ENCODE data around the gene MRPL48.

DNA sequence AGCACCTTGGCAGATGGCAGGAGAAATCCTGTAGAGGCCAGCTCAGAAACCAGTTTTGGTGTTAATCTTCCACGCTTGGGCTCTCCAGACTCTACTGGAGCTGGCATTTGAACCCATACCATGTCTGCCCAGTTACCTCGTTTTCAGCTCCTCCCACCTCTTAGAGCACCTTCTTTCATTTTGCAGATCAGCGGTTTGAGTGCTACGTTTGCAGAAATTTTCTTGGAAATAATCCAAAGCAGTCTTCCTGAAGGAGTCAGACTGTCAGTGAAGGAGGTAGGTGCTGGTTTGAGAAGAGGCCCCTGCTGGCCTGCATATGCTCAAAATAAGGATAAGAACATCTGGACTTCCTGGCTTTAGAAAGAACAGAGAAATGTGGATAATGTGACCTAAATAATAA is 75.3 kb downstream of the MRPL48 start:
- TF ChIP-seq, protein P1, sequence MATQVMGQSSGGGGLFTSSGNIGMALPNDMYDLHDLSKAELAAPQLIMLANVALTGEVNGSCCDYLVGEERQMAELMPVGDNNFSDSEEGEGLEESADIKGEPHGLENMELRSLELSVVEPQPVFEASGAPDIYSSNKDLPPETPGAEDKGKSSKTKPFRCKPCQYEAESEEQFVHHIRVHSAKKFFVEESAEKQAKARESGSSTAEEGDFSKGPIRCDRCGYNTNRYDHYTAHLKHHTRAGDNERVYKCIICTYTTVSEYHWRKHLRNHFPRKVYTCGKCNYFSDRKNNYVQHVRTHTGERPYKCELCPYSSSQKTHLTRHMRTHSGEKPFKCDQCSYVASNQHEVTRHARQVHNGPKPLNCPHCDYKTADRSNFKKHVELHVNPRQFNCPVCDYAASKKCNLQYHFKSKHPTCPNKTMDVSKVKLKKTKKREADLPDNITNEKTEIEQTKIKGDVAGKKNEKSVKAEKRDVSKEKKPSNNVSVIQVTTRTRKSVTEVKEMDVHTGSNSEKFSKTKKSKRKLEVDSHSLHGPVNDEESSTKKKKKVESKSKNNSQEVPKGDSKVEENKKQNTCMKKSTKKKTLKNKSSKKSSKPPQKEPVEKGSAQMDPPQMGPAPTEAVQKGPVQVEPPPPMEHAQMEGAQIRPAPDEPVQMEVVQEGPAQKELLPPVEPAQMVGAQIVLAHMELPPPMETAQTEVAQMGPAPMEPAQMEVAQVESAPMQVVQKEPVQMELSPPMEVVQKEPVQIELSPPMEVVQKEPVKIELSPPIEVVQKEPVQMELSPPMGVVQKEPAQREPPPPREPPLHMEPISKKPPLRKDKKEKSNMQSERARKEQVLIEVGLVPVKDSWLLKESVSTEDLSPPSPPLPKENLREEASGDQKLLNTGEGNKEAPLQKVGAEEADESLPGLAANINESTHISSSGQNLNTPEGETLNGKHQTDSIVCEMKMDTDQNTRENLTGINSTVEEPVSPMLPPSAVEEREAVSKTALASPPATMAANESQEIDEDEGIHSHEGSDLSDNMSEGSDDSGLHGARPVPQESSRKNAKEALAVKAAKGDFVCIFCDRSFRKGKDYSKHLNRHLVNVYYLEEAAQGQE (IDR thresholded peaks at IDR 0.05; ENCODE audit: low read depth): no peak
- no peak for TF ChIP-seq ZNF274 (IDR thresholded peaks at IDR 0.05; ENCODE audit: low read depth, low read length)
- TF ChIP-seq, protein P2, sequence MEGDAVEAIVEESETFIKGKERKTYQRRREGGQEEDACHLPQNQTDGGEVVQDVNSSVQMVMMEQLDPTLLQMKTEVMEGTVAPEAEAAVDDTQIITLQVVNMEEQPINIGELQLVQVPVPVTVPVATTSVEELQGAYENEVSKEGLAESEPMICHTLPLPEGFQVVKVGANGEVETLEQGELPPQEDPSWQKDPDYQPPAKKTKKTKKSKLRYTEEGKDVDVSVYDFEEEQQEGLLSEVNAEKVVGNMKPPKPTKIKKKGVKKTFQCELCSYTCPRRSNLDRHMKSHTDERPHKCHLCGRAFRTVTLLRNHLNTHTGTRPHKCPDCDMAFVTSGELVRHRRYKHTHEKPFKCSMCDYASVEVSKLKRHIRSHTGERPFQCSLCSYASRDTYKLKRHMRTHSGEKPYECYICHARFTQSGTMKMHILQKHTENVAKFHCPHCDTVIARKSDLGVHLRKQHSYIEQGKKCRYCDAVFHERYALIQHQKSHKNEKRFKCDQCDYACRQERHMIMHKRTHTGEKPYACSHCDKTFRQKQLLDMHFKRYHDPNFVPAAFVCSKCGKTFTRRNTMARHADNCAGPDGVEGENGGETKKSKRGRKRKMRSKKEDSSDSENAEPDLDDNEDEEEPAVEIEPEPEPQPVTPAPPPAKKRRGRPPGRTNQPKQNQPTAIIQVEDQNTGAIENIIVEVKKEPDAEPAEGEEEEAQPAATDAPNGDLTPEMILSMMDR (IDR thresholded peaks at IDR 0.05 in 2 of 3, conservative IDR thresholded peaks at IDR 0.05 in 1 of 3; ENCODE audit: borderline replicate concordance in 1 of 3, insufficient read depth in 1 of 3, low read depth in 2 of 3, low read length in 2 of 3): no peak
- TF ChIP-seq POLR2A (IDR thresholded peaks at IDR 0.05; ENCODE audit: borderline replicate concordance, extremely low read depth, insufficient read depth, insufficient read length): no peak
- no peak for TF ChIP-seq EZH2phosphoT487 (IDR thresholded peaks at IDR 0.05; ENCODE audit: borderline replicate concordance)
- no peak for TF ChIP-seq CBX3 (IDR thresholded peaks at IDR 0.05; ENCODE audit: low read depth)
